HepG2 (cell line): ENCODE data around the gene NRG3. TPM values are rescaled to one million over a fixed set of nuclear protein-coding genes. Genes with fewer than 3 reads are reported as not detected.

Experiments
- ATAC-seq: fragments of 200-7000 bp; cut with Tn5 transposase; 3 replicates; pipeline ENCODE4 v1.9.1; 2020; ENCODE audit warnings: mild to moderate bottlenecking, moderate library complexity
- BruUV-seq: library from RNA; stranded (reverse); fragments of 400-500 nt; replicated peaks from 2 replicates; lab custom pipeline; 2021; lab: Mats Ljungman, UMichigan
- CTCF ChIA-PET: fragments of 300-600 bp; formaldehyde crosslinking; extraction: SDS; loops from one replicate; lab custom pipeline; 2021; ENCODE audit warnings: low total read pairs, inconsistent platforms, low intra/inter-chr PET ratio; lab: Yijun Ruan, JAX
- POLR2A ChIA-PET: fragments of 350-600 bp; sonication (Branson Sonifier 250); formaldehyde crosslinking; loops from one replicate; lab custom pipeline; 2020; ENCODE audit warnings: antibody characterized with exemption, inconsistent platforms; lab: Yijun Ruan, JAX
- DNase-seq: peaks from one replicate; pipeline ENCODE4 v3.0.0-alpha.2; 2015; ENCODE audit warnings: low spot score
- FAIRE-seq: peaks from 3 replicates; lab custom pipeline; 2011; peaks lifted over from hg19 to GRCh38; lab: Jason Lieb, UNC
- H2AFZ ChIP-seq: one replicate; pipeline ENCODE4 v1.6.1; 2011; ENCODE audit warnings: low read length, inconsistent platforms
- H3K27ac ChIP-seq: fragments of 300-600 bp; 3 replicates; pipeline ENCODE4 v1.8.0; 2011; ENCODE audit warnings: mixed run types, mild to moderate bottlenecking, mixed read lengths, low read length, inconsistent platforms; ENCODE audit not compliant: insufficient read depth; ENCODE audit errors: extremely low read length
- H3K27me3 ChIP-seq, 2 experiments: fragments of 200-600 bp in 1 of 2; 2 replicates in 1 of 2; 3 replicates in 1 of 2; pipeline versions ENCODE4 v1.6.0 to v1.8.0; 2011; ENCODE audit warnings: low read length in 2 of 2, mild to moderate bottlenecking in 2 of 2, moderate library complexity in 2 of 2, inconsistent platforms in 1 of 2; ENCODE audit not compliant: insufficient read depth in 2 of 2, control insufficient read depth in 1 of 2
- H3K36me3 ChIP-seq, 2 experiments: fragments of 200-600 bp in 1 of 2; replicated peaks in 1 of 2; 2 replicates in 1 of 2; 3 replicates in 1 of 2; pipeline versions ENCODE4 v1.5.1 to v1.8.0; 2011; ENCODE audit warnings: low read length in 2 of 2, inconsistent platforms in 1 of 2; ENCODE audit not compliant: insufficient read depth in 2 of 2, control insufficient read depth in 1 of 2
- H3K4me1 ChIP-seq: 2 replicates; pipeline ENCODE4 v1.5.1; 2012; ENCODE audit warnings: low read length, inconsistent platforms; ENCODE audit not compliant: insufficient read depth
- H3K4me2 ChIP-seq: 2 replicates; pipeline ENCODE4 v1.6.0; 2011; ENCODE audit warnings: low read depth, low read length, inconsistent platforms
- H3K4me3 ChIP-seq, 3 experiments: fragments of 200-600 bp in 1 of 3; sonication (generic), shearing (Covaris generic) in 1 of 3; replicated peaks in 1 of 3; 2 replicates each; pipeline ENCODE4 v1.5.1; 2011 to 2016; ENCODE audit warnings: low read length in 3 of 3, inconsistent platforms in 2 of 3, low read depth in 2 of 3, mild to moderate bottlenecking in 2 of 3, control low read depth in 1 of 3, mixed read lengths in 1 of 3; ENCODE audit not compliant: insufficient read depth in 1 of 3
- H3K79me2 ChIP-seq: one replicate; pipeline ENCODE4 v1.6.1; 2011; ENCODE audit warnings: low read length, inconsistent platforms; ENCODE audit not compliant: insufficient read depth
- H3K9ac ChIP-seq: 2 replicates; pipeline ENCODE4 v1.6.0; 2011; ENCODE audit warnings: mild to moderate bottlenecking, low read depth, low read length, inconsistent platforms; ENCODE audit not compliant: insufficient read depth
- H3K9me3 ChIP-seq: 2 replicates; pipeline ENCODE4 v1.5.1; 2012; ENCODE audit warnings: mild to moderate bottlenecking, low read length
- H4K20me1 ChIP-seq: 2 replicates; pipeline ENCODE4 v1.6.0; 2011; ENCODE audit warnings: inconsistent platforms, mild to moderate bottlenecking, low read length, moderate library complexity; ENCODE audit not compliant: insufficient read depth
- AGO2 ChIP-seq: fragments of 200-400 bp; formaldehyde crosslinking; optimal IDR thresholded peaks from 2 replicates; pipeline ENCODE3; 2017; ENCODE audit warnings: mild to moderate bottlenecking, low read depth, low read length, moderate library complexity
- AHR ChIP-seq: IDR thresholded peaks from 2 replicates; pipeline ENCODE4 v1.6.1; 2018; ENCODE audit warnings: missing genetic modification reagents, missing compliant biosample characterization
- ELF4 ChIP-seq: sonication (generic); formaldehyde crosslinking; IDR thresholded peaks from 2 replicates; pipeline ENCODE4 v1.5.0; 2020; ENCODE audit warnings: missing genetic modification reagents, mild to moderate bottlenecking, moderate library complexity, borderline replicate concordance
- FOXA3 ChIP-seq: IDR thresholded peaks from 2 replicates; pipeline ENCODE4 v1.6.1; 2016; ENCODE audit warnings: missing genetic modification reagents, missing compliant biosample characterization
- IKZF4 ChIP-seq: sonication (generic); formaldehyde crosslinking; IDR thresholded peaks from 2 replicates; pipeline ENCODE4 v1.5.1; 2020; ENCODE audit warnings: borderline replicate concordance, mild to moderate bottlenecking, low read depth, missing genetic modification reagents; ENCODE audit errors: not compliant biosample characterization
- KDM3A ChIP-seq: IDR thresholded peaks from 2 replicates; pipeline ENCODE4 v1.6.1; 2018; ENCODE audit warnings: low read depth, missing compliant biosample characterization
- MED8 ChIP-seq: sonication (generic); formaldehyde crosslinking; IDR thresholded peaks from 2 replicates; pipeline ENCODE4 v1.8.1; 2023; ENCODE audit warnings: mild to moderate bottlenecking, missing genetic modification reagents; ENCODE audit not compliant: insufficient replicate concordance
- RBM22 ChIP-seq: fragments of 200-400 bp; formaldehyde crosslinking; optimal IDR thresholded peaks from 2 replicates; pipeline ENCODE3; 2017; ENCODE audit warnings: mild to moderate bottlenecking, low read length, moderate library complexity
- SUZ12 ChIP-seq: fragments of 150-350 bp; IDR thresholded peaks from 2 replicates; pipeline ENCODE4 v1.6.1; 2014; ENCODE audit warnings: low read depth, low read length
- ZNF326 ChIP-seq: sonication (generic); formaldehyde crosslinking; IDR thresholded peaks from 2 replicates; pipeline ENCODE4 v1.4.0; 2020; ENCODE audit warnings: missing genetic modification reagents, borderline replicate concordance
- ZNF331 ChIP-seq: sonication (generic); formaldehyde crosslinking; IDR thresholded peaks from 2 replicates; pipeline ENCODE4 v1.4.0; 2020; ENCODE audit warnings: missing genetic modification reagents
- ZNF430 ChIP-seq: sonication (generic); formaldehyde crosslinking; IDR thresholded peaks from 2 replicates; pipeline ENCODE4 v1.9.0; 2021; ENCODE audit warnings: mild to moderate bottlenecking, missing genetic modification reagents
- ZNF501 ChIP-seq: sonication (generic); formaldehyde crosslinking; IDR thresholded peaks from 2 replicates; pipeline ENCODE4 v1.5.1; 2020; ENCODE audit warnings: mild to moderate bottlenecking, moderate library complexity, missing genetic modification reagents
- ZNF569 ChIP-seq: sonication (generic); formaldehyde crosslinking; IDR thresholded peaks from 2 replicates; pipeline ENCODE4 v1.5.0; 2020; ENCODE audit warnings: mild to moderate bottlenecking, missing genetic modification reagents, moderate library complexity, borderline replicate concordance
- ZNF570 ChIP-seq: sonication (generic); formaldehyde crosslinking; IDR thresholded peaks from 2 replicates; pipeline ENCODE4 v1.4.0; 2020; ENCODE audit warnings: mild to moderate bottlenecking, missing genetic modification reagents, borderline replicate concordance
- WGBS: methylation state at CpG from one replicate; pipeline ENCODE4 v1.1.6; 2017; ENCODE audit warnings: low lambda C conversion rate; 5-methylcytosine and 5-hydroxymethylcytosine counted together
- in situ Hi-C: cut with HindIII; loops from 2 replicates; pipeline ENCODE4 v1.10.0; 2017; ENCODE audit warnings: low pct_unique_long_range_greater_than_20kb; ENCODE audit not compliant: extremely low pct_ligation_motif_present
- intact Hi-C: fragments of 100-400 bp; cut with micrococcal nuclease; formaldehyde crosslinking; loops from one replicate; pipeline ENCODE4 v1.10.0; 2022; ENCODE audit not compliant: unreplicated experiment
- polyA plus RNA-seq, 8 experiments: library from polyadenylated mRNA; depleted of rRNA in 3 of 8; stranded (reverse) in 7 of 8; unstranded in 1 of 8; fragments of >200 nt; fragmentation: Illumina TruSeq in 4 of 8; extraction: Trizol in 4 of 8; gene quantifications; 2 replicates each; pipeline versions ENCODE4 v1.2.1 to v1.2.3, GENCODE V29; 2011 to 2016; ENCODE audit warnings: low read depth in 4 of 8, missing spikeins in 1 of 8, mixed read lengths in 1 of 8; ENCODE audit not compliant: insufficient read depth in 1 of 8
- total RNA-seq, 5 experiments: library from RNA; depleted of rRNA; stranded (reverse); fragments of >200 nt; fragmentation: Illumina TruSeq; extraction: Trizol; gene quantifications; 2 replicates each; pipeline ENCODE4 v1.2.3, GENCODE V29; 2016; ENCODE audit warnings: low read depth in 1 of 5
- TF ChIP-seq, protein P1 (sequence below): sonication (generic); formaldehyde crosslinking; IDR thresholded peaks from 2 replicates; pipeline ENCODE4 v1.4.0; 2020; ENCODE audit warnings: mild to moderate bottlenecking, missing genetic modification reagents
- TF ChIP-seq, protein P2 (sequence below): sonication (generic); formaldehyde crosslinking; IDR thresholded peaks from 2 replicates; pipeline ENCODE4 v1.8.0; 2022; ENCODE audit warnings: mild to moderate bottlenecking, missing genetic modification reagents, borderline replicate concordance

The NRG3 gene
- total and polyA plus RNA-seq, 2 of the 13 experiments (the other 11 are each of a cell fraction or from before 2014, with no cell fraction given), result not detected

DNA sequence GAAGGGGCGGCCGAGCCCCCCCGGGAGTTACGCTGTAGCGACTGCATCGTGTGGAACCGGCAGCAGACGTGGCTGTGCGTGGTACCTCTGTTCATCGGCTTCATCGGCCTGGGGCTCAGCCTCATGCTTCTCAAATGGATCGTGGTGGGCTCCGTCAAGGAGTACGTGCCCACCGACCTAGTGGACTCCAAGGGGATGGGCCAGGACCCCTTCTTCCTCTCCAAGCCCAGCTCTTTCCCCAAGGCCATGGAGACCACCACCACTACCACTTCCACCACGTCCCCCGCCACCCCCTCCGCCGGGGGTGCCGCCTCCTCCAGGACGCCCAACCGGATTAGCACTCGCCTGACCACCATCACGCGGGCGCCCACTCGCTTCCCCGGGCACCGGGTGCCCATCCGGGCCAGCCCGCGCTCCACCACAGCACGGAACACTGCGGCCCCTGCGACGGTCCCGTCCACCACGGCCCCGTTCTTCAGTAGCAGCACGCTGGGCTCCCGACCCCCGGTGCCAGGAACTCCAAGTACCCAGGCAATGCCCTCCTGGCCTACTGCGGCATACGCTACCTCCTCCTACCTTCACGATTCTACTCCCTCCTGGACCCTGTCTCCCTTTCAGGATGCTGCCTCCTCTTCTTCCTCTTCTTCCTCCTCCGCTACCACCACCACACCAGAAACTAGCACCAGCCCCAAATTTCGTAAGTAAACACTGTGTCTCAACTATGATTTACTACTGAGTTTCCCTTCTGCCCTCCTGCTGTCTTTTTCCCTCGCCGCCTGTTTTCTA, 666 bp downstream of the NRG3 start:
- FAIRE-seq, result no peak
- no peak overlapping the region for H3K9ac ChIP-seq
- TF ChIP-seq, protein P1, sequence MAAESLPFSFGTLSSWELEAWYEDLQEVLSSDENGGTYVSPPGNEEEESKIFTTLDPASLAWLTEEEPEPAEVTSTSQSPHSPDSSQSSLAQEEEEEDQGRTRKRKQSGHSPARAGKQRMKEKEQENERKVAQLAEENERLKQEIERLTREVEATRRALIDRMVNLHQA (CRISPR knock-in tag), result no peak
- no peak for TF ChIP-seq ZNF326 (CRISPR knock-in tag)
- TF ChIP-seq AHR (CRISPR knock-in tag), result no peak
- TF ChIP-seq ZNF331 (CRISPR knock-in tag), result no peak
- TF ChIP-seq, protein P2, sequence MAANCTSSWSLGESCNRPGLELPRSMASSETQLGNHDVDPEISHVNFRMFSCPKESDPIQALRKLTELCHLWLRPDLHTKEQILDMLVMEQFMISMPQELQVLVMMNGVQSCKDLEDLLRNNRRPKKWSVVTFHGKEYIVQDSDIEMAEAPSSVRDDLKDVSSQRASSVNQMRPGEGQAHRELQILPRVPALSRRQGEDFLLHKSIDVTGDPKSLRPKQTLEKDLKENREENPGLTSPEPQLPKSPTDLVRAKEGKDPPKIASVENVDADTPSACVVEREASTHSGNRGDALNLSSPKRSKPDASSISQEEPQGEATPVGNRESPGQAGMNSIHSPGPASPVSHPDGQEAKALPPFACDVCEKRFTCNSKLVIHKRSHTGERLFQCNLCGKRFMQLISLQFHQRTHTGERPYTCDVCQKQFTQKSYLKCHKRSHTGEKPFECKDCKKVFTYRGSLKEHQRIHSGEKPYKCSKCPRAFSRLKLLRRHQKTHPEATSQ (CRISPR knock-in tag), result no peak
- TF ChIP-seq FOXA3 (CRISPR knock-in tag), result no peak
- no peak for TF ChIP-seq ZNF501 (CRISPR knock-in tag)
- TF ChIP-seq KDM3A (CRISPR knock-in tag), result no peak
- no peak for TF ChIP-seq IKZF4
- no peak for TF ChIP-seq MED8 (CRISPR knock-in tag)
- TF ChIP-seq AGO2, result no peak
- TF ChIP-seq ZNF570 (CRISPR knock-in tag), result no peak
- no peak for TF ChIP-seq RBM22
- no peak for TF ChIP-seq ZNF430 (CRISPR knock-in tag)
- no peak for TF ChIP-seq ELF4 (CRISPR knock-in tag)
- no peak for TF ChIP-seq ZNF569
- no peak for TF ChIP-seq SUZ12

More for the DNA sequence above, 666 bp downstream of the NRG3 start:
- H3K9me3 ChIP-seq, result no peaks in the 10 kb centered on the region
- no peaks in the 10 kb centered on the region for H3K79me2 ChIP-seq
- ChIA-PET POLR2A (no interaction called here), CTCF (no interaction called here)
- no peak overlapping the region for H3K4me3 ChIP-seq
- H3K27me3 ChIP-seq, result no peaks in the 10 kb centered on the region
- H3K27ac ChIP-seq, result no peak overlapping the region
- in situ Hi-C loops, result no loop called here
- no peaks in the 10 kb centered on the region for H3K4me1 ChIP-seq
- no peaks in the 10 kb centered on the region for H3K36me3 ChIP-seq
- no TSS peak for BruUV-seq
- DNase-seq (no peak), ATAC-seq (no peak)
- H3K4me2 ChIP-seq, result no peak overlapping the region
- WGBS, result 54% methylated on average over 30 of the region's 49 CpGs
- no peaks in the 10 kb centered on the region for H4K20me1 ChIP-seq
- intact Hi-C loops, result no loop called here
- H2AFZ ChIP-seq, result no peak overlapping the region
